Hippocampal formation (tissue), 2 donors: ENCODE measurements around the gene RIMS4.

Experiments
- DNase-seq, 2 donors: peaks; one replicate each; lab custom pipeline; 2025; lab: John Stamatoyannopoulos, UW

The RIMS4 gene

GRCh38 chr20:44720997-44721784, 89.2 kb downstream of the RIMS4 start:
- peak in 1 of 2 donors; percentile 47 for DNase-seq

GRCh38 chr20:44720621-44720996, 89.7 kb downstream of the RIMS4 start:
- DNase-seq = peak; percentile 22 to 47

- DNase-seq = no peak
Observed at GRCh38 chr20:44719841-44720240, 90.5 kb downstream of the RIMS4 start.

- no peak for DNase-seq
Observed at GRCh38 chr20:44717986-44718385, 92.4 kb downstream of the RIMS4 start.

- no peak for DNase-seq
Observed at GRCh38 chr20:44716309-44717106, 93.8 kb downstream of the RIMS4 start.

- DNase-seq = no peak
Observed at GRCh38 chr20:44715499-44716308, 94.6 kb downstream of the RIMS4 start.

GRCh38 chr20:44714701-44715498, 95.4 kb downstream of the RIMS4 start, which contains the start of gene CCN5:
CCN5 (plus strand) TSS chr20:44715369; CDS start chr20:44715391, 22 bp downstream.
- peak in 1 of 2 donors; percentile 54 for DNase-seq

- DNase-seq = no peak
Observed at GRCh38 chr20:44714102-44714700, 96.1 kb downstream of the RIMS4 start.

- no peak for DNase-seq
Observed at GRCh38 chr20:44711237-44711636, 99.1 kb downstream of the RIMS4 start.

- no peak for DNase-seq
Observed at GRCh38 chr20:44709797-44710196, 100.5 kb downstream of the RIMS4 start.

GRCh38 chr20:44709380-44709779, 101.0 kb downstream of the RIMS4 start:
- no peak for DNase-seq

GRCh38 chr20:44707018-44707579, 103.2 kb downstream of the RIMS4 start:
- no peak for DNase-seq

- no peak for DNase-seq
Observed at GRCh38 chr20:44706301-44707017, 103.9 kb downstream of the RIMS4 start.

GRCh38 chr20:44705364-44706094, 104.8 kb downstream of the RIMS4 start:
- DNase-seq = no peak

- no peak for DNase-seq
Observed at GRCh38 chr20:44704551-44704971, 105.8 kb downstream of the RIMS4 start.

GRCh38 chr20:44703956-44704488, 106.3 kb downstream of the RIMS4 start:
- no peak for DNase-seq

- DNase-seq = no peak
Observed at GRCh38 chr20:44703183-44703925, 107.0 kb downstream of the RIMS4 start.

GRCh38 chr20:44702776-44703175, 107.6 kb downstream of the RIMS4 start:
- DNase-seq = peak; percentile 82 to 86
